A549 (cell line): ENCODE results near the gene ABHD12. TPM values are rescaled to one million over a fixed set of nuclear protein-coding genes. Genes with fewer than 3 reads are reported as not detected.

Experiments
- ATAC-seq, 2 experiments: fragments of 200-7000 bp in 1 of 2; fragments of >200 bp in 1 of 2; cut with Nextera tagmentation in 1 of 2; cut with Tn5 transposase in 1 of 2; 3 replicates each; pipeline versions ENCODE4 v1.8.0 to v1.9.1; 2018 to 2020; ENCODE audit warnings: mild to moderate bottlenecking in 1 of 2, moderate library complexity in 1 of 2
- CTCF ChIA-PET: fragments of 300-600 bp; sonication (Branson Sonifier 250); formaldehyde crosslinking; extraction: SDS; loops from one replicate; lab custom pipeline; 2021; ENCODE audit warnings: antibody characterized with exemption, inconsistent platforms; lab: Yijun Ruan, JAX
- POLR2A ChIA-PET: fragments of 350-600 bp; formaldehyde crosslinking; extraction: SDS; loops from one replicate; lab custom pipeline; 2021; ENCODE audit warnings: antibody characterized with exemption, inconsistent platforms; lab: Yijun Ruan, JAX
- DNase-seq, 2 experiments: peaks; one replicate each; pipeline versions ENCODE4 v3.0.0 to v3.0.0-alpha.2; 2011 to 2016; ENCODE audit warnings: low read depth in 1 of 2, low spot score in 1 of 2
- FAIRE-seq: peaks from 2 replicates; lab custom pipeline; 2011; peaks lifted over from hg19 to GRCh38; lab: Jason Lieb, UNC
- H3K27ac ChIP-seq, 2 experiments: fragments of >200 bp; sonication (Bioruptor Twin); formaldehyde crosslinking; 3 replicates each; pipeline ENCODE4 v1.5.1; 2016 to 2017
- H3K4me1 ChIP-seq: fragments of >200 bp; sonication (Bioruptor Twin); formaldehyde crosslinking; 3 replicates; pipeline ENCODE4 v1.6.1; 2016
- H3K4me2 ChIP-seq: fragments of >200 bp; sonication (Bioruptor Twin); formaldehyde crosslinking; 3 replicates; pipeline ENCODE4 v1.6.1; 2016
- H3K4me3 ChIP-seq: fragments of >200 bp; sonication (Bioruptor Twin); formaldehyde crosslinking; 3 replicates; pipeline ENCODE4 v1.5.1; 2016
- H3K9me3 ChIP-seq: fragments of >200 bp; sonication (Bioruptor Twin); formaldehyde crosslinking; 3 replicates; pipeline ENCODE4 v1.6.1; 2016
- ATOH8 ChIP-seq: fragments of 250-450 bp; sonication (Bioruptor Pico); IDR thresholded peaks from 2 replicates; pipeline ENCODE4 v1.5.0; 2020; ENCODE audit warnings: low read depth, mild to moderate bottlenecking, moderate library complexity
- BCL3 ChIP-seq: fragments of >200 bp; sonication (Bioruptor Twin); formaldehyde crosslinking; IDR thresholded peaks from 3 replicates; pipeline ENCODE4 v1.6.1; 2016
- CTCF ChIP-seq: fragments of >200 bp; sonication (Bioruptor Twin); formaldehyde crosslinking; IDR thresholded peaks from 3 replicates; pipeline ENCODE4 v1.5.1; 2016
- E2F6 ChIP-seq: IDR thresholded peaks from 2 replicates; pipeline ENCODE4 v1.6.1; 2012; ENCODE audit warnings: low read depth, borderline replicate concordance
- EHF ChIP-seq: fragments of 250-450 bp; sonication (Bioruptor Pico); IDR thresholded peaks from 2 replicates; pipeline ENCODE4 v1.5.0; 2020; ENCODE audit warnings: mild to moderate bottlenecking
- EHMT2 ChIP-seq: fragments of 200-600 bp; sonication (generic); IDR thresholded peaks from 2 replicates; pipeline ENCODE4 v1.6.1; 2016; ENCODE audit warnings: antibody characterized with exemption, low read depth, mild to moderate bottlenecking, moderate library complexity
- ESRRA ChIP-seq: fragments of 150-350 bp; IDR thresholded peaks from 2 replicates; pipeline ENCODE4 v1.6.1; 2014; ENCODE audit warnings: mild to moderate bottlenecking, low read length, borderline replicate concordance
- FOXS1 ChIP-seq: fragments of 250-450 bp; sonication (Bioruptor Pico); IDR thresholded peaks from 2 replicates; pipeline ENCODE4 v1.5.0; 2020; ENCODE audit warnings: mild to moderate bottlenecking, moderate library complexity
- HDAC2 ChIP-seq: fragments of 200-600 bp; sonication (generic); IDR thresholded peaks from 2 replicates; pipeline ENCODE4 v1.6.1; 2016
- HOXA7 ChIP-seq: fragments of 250-450 bp; sonication (Bioruptor Pico); IDR thresholded peaks from 2 replicates; pipeline ENCODE4 v1.5.0; 2020; ENCODE audit warnings: mild to moderate bottlenecking, moderate library complexity
- JUN ChIP-seq, 2 experiments: fragments of >200 bp; sonication (Bioruptor Twin); formaldehyde crosslinking; IDR thresholded peaks; 2 replicates in 1 of 2; 3 replicates in 1 of 2; pipeline ENCODE4 v1.6.1; 2016 to 2017
- JUNB ChIP-seq: fragments of >200 bp; sonication (Bioruptor Twin); formaldehyde crosslinking; IDR thresholded peaks from 2 replicates; pipeline ENCODE4 v1.6.1; 2016
- KDM1A ChIP-seq: fragments of 200-600 bp; sonication (generic); IDR thresholded peaks from 2 replicates; pipeline ENCODE4 v1.6.1; 2016; ENCODE audit warnings: low read depth, mild to moderate bottlenecking
- MAZ ChIP-seq: fragments of 150-350 bp; IDR thresholded peaks from 2 replicates; pipeline ENCODE4 v1.6.1; 2014; ENCODE audit warnings: antibody characterized with exemption, low read depth, low read length, borderline replicate concordance
- NFE2L2 ChIP-seq: fragments of 150-350 bp; conservative IDR thresholded peaks from 2 replicates; pipeline ENCODE4 v1.6.1; 2014; ENCODE audit warnings: low read length
- NPAS2 ChIP-seq: fragments of 250-450 bp; sonication (Bioruptor Pico); IDR thresholded peaks from 2 replicates; pipeline ENCODE4 v1.8.0; 2022; ENCODE audit warnings: mild to moderate bottlenecking, moderate library complexity, borderline replicate concordance
- PHF8 ChIP-seq: fragments of 200-600 bp; sonication (generic); IDR thresholded peaks from 2 replicates; pipeline ENCODE4 v1.6.1; 2016; ENCODE audit warnings: low read depth, mild to moderate bottlenecking, antibody characterized with exemption, moderate library complexity, borderline replicate concordance
- RAD21 ChIP-seq, 2 experiments: fragments of >200 bp in 1 of 2; sonication (Bioruptor Twin) in 1 of 2; formaldehyde crosslinking in 1 of 2; IDR thresholded peaks in 1 of 2; conservative IDR thresholded peaks in 1 of 2; 2 replicates in 1 of 2; 3 replicates in 1 of 2; pipeline ENCODE4 v1.6.1; 2012 to 2018; ENCODE audit warnings: inconsistent platforms in 1 of 2
- RARB ChIP-seq: fragments of 250-450 bp; sonication (Bioruptor Pico); IDR thresholded peaks from 2 replicates; pipeline ENCODE4 v1.8.0; 2021; ENCODE audit warnings: mild to moderate bottlenecking, moderate library complexity
- RFX5 ChIP-seq: fragments of 450-650 bp; IDR thresholded peaks from 2 replicates; pipeline ENCODE4 v1.7.1; 2014; ENCODE audit warnings: antibody characterized with exemption, mild to moderate bottlenecking, moderate library complexity
- ZFP36 ChIP-seq: fragments of 450-650 bp; IDR thresholded peaks from 2 replicates; pipeline ENCODE4 v1.6.1; 2014; ENCODE audit warnings: borderline replicate concordance; ENCODE audit not compliant: partially characterized antibody
- WGBS: methylation state at CpG from one replicate; pipeline ENCODE4 v1.1.6; 2017; ENCODE audit errors: missing lambda C conversion rate; 5-methylcytosine and 5-hydroxymethylcytosine counted together
- polyA plus RNA-seq, 4 experiments: library from polyadenylated mRNA; depleted of rRNA in 3 of 4; stranded (reverse); fragments of >200 nt; fragmentation: RNase III in 1 of 4; extraction: RNeasy Plus Mini Kit Qiagen cat#74134 plus additional on column Dnase treatment in 1 of 4; gene quantifications; 2 replicates in 3 of 4; 3 replicates in 1 of 4; pipeline ENCODE4 v1.2.3, GENCODE V29; 2011 to 2017

The ABHD12 gene
- polyA plus RNA-seq, 2 of the 4 experiments (the other 2 are of a cell fraction), result 54.3 to 101 TPM

- no peak for TF ChIP-seq JUN (IDR thresholded peaks at IDR 0.05)
- no peak for TF ChIP-seq RFX5
Measured at GRCh38 chr20:25356271-25356933, 34.2 kb downstream of the ABHD12 start (continued).

GRCh38 chr20:25355866-25356265 is 34.8 kb downstream of the ABHD12 start:
- WGBS, result 92% methylated on average over 2 of the region's 2 CpGs
- TF ChIP-seq PHF8 (no peak), HOXA7 (CRISPR knock-in tag) (no peak), JUNB (no peak), NPAS2 (CRISPR knock-in tag) (no peak), MAZ (no peak), ZFP36 (no peak), EHMT2 (no peak), RAD21 (conservative IDR thresholded peaks at IDR 0.05 in 1 of 2, IDR thresholded peaks at IDR 0.05 in 1 of 2) (no peak), BCL3 (no peak), ATOH8 (CRISPR knock-in tag) (no peak), EHF (CRISPR knock-in tag) (no peak), NFE2L2 (no peak), RARB (no peak), CTCF (no peak), E2F6 (no peak), HDAC2 (no peak), KDM1A (no peak), ESRRA (no peak), FOXS1 (no peak)
- ATAC-seq (no peak), DNase-seq (no peak), FAIRE-seq (no peak)
- CTCF ChIA-PET, result interaction anchor here (1.1 to 1.5 kb wide), 2 partner anchors 20 to 43 kb away, joined by 4 to 7 read pairs; no protein-coding TSS in a partner anchor
- Histone ChIP-seq H3K4me3 (no peak overlapping the region), H3K9me3 (no peaks in the 10 kb centered on the region), H3K4me2 (no peak overlapping the region), H3K4me1 (peaks cover 22% of the 10 kb centered on the region), H3K27ac (peak overlapping the region in 1 of 2 experiments; percentile 20; a peak in 1 of 6 replicates)
- POLR2A ChIA-PET, result interaction anchor here (1.1 kb wide), 1 partner anchor 36 kb away, joined by 3 read pairs; no protein-coding TSS in a partner anchor
